Measurements from ENCODE around the gene RBPJ. TPM values are rescaled to one million over a fixed set of nuclear protein-coding genes. Genes with fewer than 3 reads are reported as not detected.
A peak's percentile ranks its signal among the peaks of the same experiment; 100 is the strongest.

The RBPJ gene
- total and polyA plus RNA-seq, 2 donors (not counting 1 experiment from before 2014, with no cell fraction given): 144 to 253 TPM

GRCh38 chr4:26288355-26288909 is 32.4 kb upstream of the RBPJ start:
- peak overlapping the region; percentile 56 for H3K4me2 ChIP-seq (ENCODE audit: extremely low read depth, insufficient read depth, low read length)
- TF ChIP-seq, protein P1, sequence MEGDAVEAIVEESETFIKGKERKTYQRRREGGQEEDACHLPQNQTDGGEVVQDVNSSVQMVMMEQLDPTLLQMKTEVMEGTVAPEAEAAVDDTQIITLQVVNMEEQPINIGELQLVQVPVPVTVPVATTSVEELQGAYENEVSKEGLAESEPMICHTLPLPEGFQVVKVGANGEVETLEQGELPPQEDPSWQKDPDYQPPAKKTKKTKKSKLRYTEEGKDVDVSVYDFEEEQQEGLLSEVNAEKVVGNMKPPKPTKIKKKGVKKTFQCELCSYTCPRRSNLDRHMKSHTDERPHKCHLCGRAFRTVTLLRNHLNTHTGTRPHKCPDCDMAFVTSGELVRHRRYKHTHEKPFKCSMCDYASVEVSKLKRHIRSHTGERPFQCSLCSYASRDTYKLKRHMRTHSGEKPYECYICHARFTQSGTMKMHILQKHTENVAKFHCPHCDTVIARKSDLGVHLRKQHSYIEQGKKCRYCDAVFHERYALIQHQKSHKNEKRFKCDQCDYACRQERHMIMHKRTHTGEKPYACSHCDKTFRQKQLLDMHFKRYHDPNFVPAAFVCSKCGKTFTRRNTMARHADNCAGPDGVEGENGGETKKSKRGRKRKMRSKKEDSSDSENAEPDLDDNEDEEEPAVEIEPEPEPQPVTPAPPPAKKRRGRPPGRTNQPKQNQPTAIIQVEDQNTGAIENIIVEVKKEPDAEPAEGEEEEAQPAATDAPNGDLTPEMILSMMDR (conservative IDR thresholded peaks at IDR 0.05 in 1 of 2, IDR thresholded peaks at IDR 0.05 in 1 of 2; ENCODE audit: low read depth in 1 of 2, low read length in 2 of 2): no peak
- H3K4me3 ChIP-seq (replicated peaks in 1 of 4; ENCODE audit: control extremely low read depth in 1 of 4, insufficient read depth in 1 of 4, low read depth in 3 of 4, low read length in 4 of 4): no peak overlapping the region
- no peaks in the 10 kb centered on the region for H3K27me3 ChIP-seq (ENCODE audit: control insufficient read depth, insufficient read depth, low read length)
- H2AFZ ChIP-seq (ENCODE audit: low read length): no peak overlapping the region
- H4K20me1 ChIP-seq (ENCODE audit: control insufficient read depth, extremely low read depth, insufficient read depth, low read length): no peaks in the 10 kb centered on the region
- H3K4me1 ChIP-seq (ENCODE audit: control insufficient read depth, extremely low read depth, insufficient read depth, low read length): peaks cover 7% of the 10 kb centered on the region
- H3K27ac ChIP-seq (ENCODE audit: insufficient read depth, low read length): no peak overlapping the region
- no peak overlapping the region for H3K9ac ChIP-seq (ENCODE audit: insufficient read depth, low read length)
- H3K9me3 ChIP-seq (ENCODE audit: control insufficient read depth, insufficient read depth, low read depth, low read length): no peaks in the 10 kb centered on the region
- peak; percentile 55 to 65 for DNase-seq (ENCODE audit: low read depth in 2 of 2)
- H3K79me2 ChIP-seq (ENCODE audit: control insufficient read depth, insufficient read depth, low read length): no peaks in the 10 kb centered on the region
- no peaks in the 10 kb centered on the region for H3K36me3 ChIP-seq (ENCODE audit: control insufficient read depth, insufficient read depth, low read length)

DNA sequence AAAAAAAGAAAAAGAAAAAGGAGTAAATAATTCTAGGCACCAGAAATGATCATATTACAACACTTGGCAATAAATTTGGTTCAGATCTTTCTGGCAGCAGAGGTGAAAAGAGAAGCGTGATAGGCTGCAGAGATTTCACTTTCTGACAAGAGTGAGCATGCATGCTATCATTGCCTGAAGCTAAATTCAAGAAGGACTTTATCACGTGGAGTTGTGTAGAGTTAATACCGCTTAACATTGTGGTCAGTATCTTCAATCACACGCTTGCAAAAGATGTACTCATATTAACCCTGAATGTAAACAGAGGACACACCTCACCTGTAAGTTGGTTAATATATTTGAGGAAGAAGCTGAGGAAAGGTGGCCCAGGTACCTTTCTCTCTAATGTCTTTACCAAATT is 31.4 kb upstream of the RBPJ start:
- no peak overlapping the region for H3K9ac ChIP-seq (ENCODE audit: insufficient read depth, low read length)
- H2AFZ ChIP-seq (ENCODE audit: low read length): no peak overlapping the region
- H3K36me3 ChIP-seq (ENCODE audit: control insufficient read depth, insufficient read depth, low read length): no peaks in the 10 kb centered on the region
- H3K4me3 ChIP-seq (replicated peaks in 1 of 4; ENCODE audit: control extremely low read depth in 1 of 4, insufficient read depth in 1 of 4, low read depth in 3 of 4, low read length in 4 of 4): no peak overlapping the region
- H3K4me1 ChIP-seq (ENCODE audit: control insufficient read depth, extremely low read depth, insufficient read depth, low read length): peaks cover 7% of the 10 kb centered on the region
- TF ChIP-seq, protein P1 (conservative IDR thresholded peaks at IDR 0.05 in 1 of 2, IDR thresholded peaks at IDR 0.05 in 1 of 2; ENCODE audit: low read depth in 1 of 2, low read length in 2 of 2): no peak
- TF ChIP-seq EZH2 (IDR thresholded peaks at IDR 0.05; ENCODE audit: low read length, missing control alignments): no peak
- no peak for DNase-seq (ENCODE audit: low read depth in 2 of 2)
- H3K27me3 ChIP-seq (ENCODE audit: control insufficient read depth, insufficient read depth, low read length): no peaks in the 10 kb centered on the region
- no peaks in the 10 kb centered on the region for H4K20me1 ChIP-seq (ENCODE audit: control insufficient read depth, extremely low read depth, insufficient read depth, low read length)
- H3K9me3 ChIP-seq (ENCODE audit: control insufficient read depth, insufficient read depth, low read depth, low read length): no peaks in the 10 kb centered on the region
- no peak overlapping the region for H3K27ac ChIP-seq (ENCODE audit: insufficient read depth, low read length)
- H3K4me2 ChIP-seq (ENCODE audit: extremely low read depth, insufficient read depth, low read length): no peak overlapping the region
- H3K79me2 ChIP-seq (ENCODE audit: control insufficient read depth, insufficient read depth, low read length): no peaks in the 10 kb centered on the region

DNA sequence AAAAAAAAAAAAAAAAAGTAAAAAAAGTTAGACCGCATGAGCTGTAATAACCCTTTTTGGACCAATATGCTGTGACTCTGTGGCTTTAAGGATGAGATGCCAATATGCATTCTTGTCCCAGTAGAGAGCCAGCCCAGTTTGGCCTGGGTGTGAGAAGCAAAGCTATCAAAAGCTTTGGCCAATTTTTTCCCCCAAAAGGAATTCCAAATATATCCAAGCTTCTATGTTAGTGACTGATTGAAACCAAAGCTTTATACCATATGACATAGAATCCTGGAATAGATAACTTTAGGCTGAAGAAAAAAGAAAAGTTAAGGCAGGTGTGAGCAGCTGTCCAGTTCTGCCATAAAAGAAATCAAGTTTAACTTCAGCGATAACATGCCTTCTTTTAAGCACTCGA is 30.5 kb upstream of the RBPJ start:
- no peaks in the 10 kb centered on the region for H3K79me2 ChIP-seq (ENCODE audit: control insufficient read depth, insufficient read depth, low read length)
- H3K36me3 ChIP-seq (ENCODE audit: control insufficient read depth, insufficient read depth, low read length): no peaks in the 10 kb centered on the region
- no peak overlapping the region for H3K4me2 ChIP-seq (ENCODE audit: extremely low read depth, insufficient read depth, low read length)
- H4K20me1 ChIP-seq (ENCODE audit: control insufficient read depth, extremely low read depth, insufficient read depth, low read length): no peaks in the 10 kb centered on the region
- no peak overlapping the region for H3K4me3 ChIP-seq (replicated peaks in 1 of 4; ENCODE audit: control extremely low read depth in 1 of 4, insufficient read depth in 1 of 4, low read depth in 3 of 4, low read length in 4 of 4)
- TF ChIP-seq EZH2 (IDR thresholded peaks at IDR 0.05; ENCODE audit: low read length, missing control alignments): no peak
- TF ChIP-seq, protein P1 (conservative IDR thresholded peaks at IDR 0.05 in 1 of 2, IDR thresholded peaks at IDR 0.05 in 1 of 2; ENCODE audit: low read depth in 1 of 2, low read length in 2 of 2): no peak
- H3K9ac ChIP-seq (ENCODE audit: insufficient read depth, low read length): no peak overlapping the region
- no peaks in the 10 kb centered on the region for H3K27me3 ChIP-seq (ENCODE audit: control insufficient read depth, insufficient read depth, low read length)
- DNase-seq (ENCODE audit: low read depth in 2 of 2): no peak
- H3K9me3 ChIP-seq (ENCODE audit: control insufficient read depth, insufficient read depth, low read depth, low read length): no peaks in the 10 kb centered on the region
- peaks cover 7% of the 10 kb centered on the region for H3K4me1 ChIP-seq (ENCODE audit: control insufficient read depth, extremely low read depth, insufficient read depth, low read length)
- no peak overlapping the region for H2AFZ ChIP-seq (ENCODE audit: low read length)
- H3K27ac ChIP-seq (ENCODE audit: insufficient read depth, low read length): no peak overlapping the region
